Activated T-cell treated with anti-CD3 and anti-CD28 coated beads, Interleukin-2, amount 50 U/mL, for 24 hours (primary cell): Measurements from ENCODE around the gene DNAH6.
"Not testable (repeated sequence)": the region's sequence is repeated elsewhere in the genome, so short reads cannot be mapped to it uniquely, and the experiment has no call there.

Source experiments
- DNase-seq: peaks from one replicate; pipeline ENCODE4 v3.0.0-alpha.2; 2020
- H3K27ac Mint-ChIP-seq: 2 replicates; pipeline ENCODE4 v1.8.0; 2020; ENCODE audit warnings: mild to moderate bottlenecking, mixed read lengths
- H3K27me3 Mint-ChIP-seq: 2 replicates; pipeline ENCODE4 v1.8.0; 2020; ENCODE audit warnings: mixed read lengths
- H3K36me3 Mint-ChIP-seq: 2 replicates; pipeline ENCODE4 v1.8.0; 2020; ENCODE audit warnings: low read depth, mixed read lengths
- H3K4me1 Mint-ChIP-seq: 2 replicates; pipeline ENCODE4 v1.8.0; 2020; ENCODE audit warnings: low read depth, mixed read lengths
- H3K4me3 Mint-ChIP-seq: 2 replicates; pipeline ENCODE4 v1.8.0; 2020; ENCODE audit warnings: mild to moderate bottlenecking, moderate library complexity, mixed read lengths
- H3K9me3 Mint-ChIP-seq: 2 replicates; pipeline ENCODE4 v1.8.0; 2020; ENCODE audit warnings: mixed read lengths

Gene DNAH6

DNA sequence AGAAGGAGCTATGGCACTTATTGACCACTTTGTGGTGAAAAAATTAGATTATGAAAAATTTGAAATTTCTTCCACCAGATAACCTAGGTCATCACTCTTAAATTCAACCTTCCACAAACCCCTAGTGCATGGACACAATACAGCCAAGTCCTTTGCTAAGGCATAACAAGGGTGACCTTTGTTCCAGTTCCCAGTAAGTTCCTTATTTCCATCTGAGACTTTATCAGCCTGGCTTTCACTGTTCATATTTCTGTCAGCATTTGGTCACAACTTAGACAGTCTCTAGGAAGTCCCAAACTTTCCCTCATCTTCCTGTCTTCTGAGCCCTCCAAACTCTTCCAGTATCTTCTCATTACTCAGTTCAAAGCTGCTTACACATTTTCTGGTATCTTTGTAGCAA lies 232.0 kb downstream of the DNAH6 start:
- peaks cover 1% of the 10 kb centered on the region for H3K4me1 Mint-ChIP-seq
- no peak overlapping the region for H3K27ac Mint-ChIP-seq
- no peaks in the 10 kb centered on the region for H3K9me3 Mint-ChIP-seq
- DNase-seq: no peak
- peaks cover 3% of the 10 kb centered on the region for H3K36me3 Mint-ChIP-seq
- no peak overlapping the region for H3K4me3 Mint-ChIP-seq
- H3K27me3 Mint-ChIP-seq: no peaks in the 10 kb centered on the region

DNA sequence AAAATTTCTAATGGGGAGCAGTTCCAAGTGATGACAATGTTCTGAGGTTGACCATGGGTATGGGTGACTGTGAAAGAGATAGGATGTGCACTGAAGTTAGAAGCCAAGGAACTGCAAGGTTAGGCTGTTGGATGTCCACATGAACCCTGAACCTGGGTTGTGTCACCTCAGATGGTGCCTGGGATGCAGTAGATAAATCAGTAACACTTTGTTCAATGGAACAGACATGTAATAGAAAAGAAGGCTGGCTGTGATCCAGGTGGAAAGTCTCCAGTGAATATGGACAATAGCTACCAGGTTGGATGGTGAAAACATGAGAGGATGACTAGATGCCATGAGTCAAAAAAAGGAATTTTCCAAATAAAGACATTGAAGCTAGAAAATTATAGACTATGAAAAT lies 233.1 kb downstream of the DNAH6 start:
- no peak for DNase-seq
- H3K36me3 Mint-ChIP-seq: peaks cover 3% of the 10 kb centered on the region
- no peak overlapping the region for H3K27ac Mint-ChIP-seq
- no peak overlapping the region for H3K4me3 Mint-ChIP-seq
- H3K9me3 Mint-ChIP-seq: no peaks in the 10 kb centered on the region
- no peaks in the 10 kb centered on the region for H3K27me3 Mint-ChIP-seq
- peaks cover 1% of the 10 kb centered on the region for H3K4me1 Mint-ChIP-seq

- Mint-ChIP-seq H3K27me3 (no peaks in the 10 kb centered on the region), H3K27ac (no peak overlapping the region), H3K4me1 (peaks cover 16% of the 10 kb centered on the region), H3K9me3 (peaks cover 6% of the 10 kb centered on the region), H3K4me3 (no peak overlapping the region), H3K36me3 (no peaks in the 10 kb centered on the region)
- no peak for DNase-seq
Observed at GRCh38 chr2:84755096-84755495, 238.8 kb downstream of the DNAH6 start.

- Mint-ChIP-seq H3K4me1 (peaks cover 21% of the 10 kb centered on the region), H3K27ac (no peak overlapping the region), H3K36me3 (no peaks in the 10 kb centered on the region), H3K4me3 (no peak overlapping the region), H3K27me3 (no peaks in the 10 kb centered on the region), H3K9me3 (peaks cover 6% of the 10 kb centered on the region)
- DNase-seq: no peak
Observed at GRCh38 chr2:84757648-84758047, 241.3 kb downstream of the DNAH6 start.

DNA sequence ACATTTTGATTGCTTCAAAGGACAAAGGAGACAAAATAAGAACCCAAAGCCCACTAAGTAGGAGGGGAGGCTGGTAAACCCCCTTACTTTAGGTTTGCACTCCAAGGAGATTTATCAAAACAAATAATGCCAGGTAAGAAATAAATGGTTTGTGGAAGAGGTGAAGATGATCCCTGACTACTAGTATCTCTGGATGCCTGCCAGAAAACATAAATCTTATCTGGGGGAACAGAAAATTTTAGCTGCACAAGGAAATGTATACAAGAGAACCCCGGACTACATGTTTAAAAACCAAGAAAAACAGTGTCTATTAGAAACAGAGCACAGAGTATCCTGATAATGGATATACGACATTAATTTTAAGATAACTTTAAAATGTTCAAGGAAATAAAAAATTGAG lies 250.5 kb downstream of the DNAH6 start:
- H3K9me3 Mint-ChIP-seq: peaks cover 20% of the 10 kb centered on the region
- no peak overlapping the region for H3K27ac Mint-ChIP-seq
- DNase-seq: no peak
- peaks cover 17% of the 10 kb centered on the region for H3K36me3 Mint-ChIP-seq
- H3K27me3 Mint-ChIP-seq: no peaks in the 10 kb centered on the region
- peaks cover 4% of the 10 kb centered on the region for H3K4me1 Mint-ChIP-seq
- no peak overlapping the region for H3K4me3 Mint-ChIP-seq

DNA sequence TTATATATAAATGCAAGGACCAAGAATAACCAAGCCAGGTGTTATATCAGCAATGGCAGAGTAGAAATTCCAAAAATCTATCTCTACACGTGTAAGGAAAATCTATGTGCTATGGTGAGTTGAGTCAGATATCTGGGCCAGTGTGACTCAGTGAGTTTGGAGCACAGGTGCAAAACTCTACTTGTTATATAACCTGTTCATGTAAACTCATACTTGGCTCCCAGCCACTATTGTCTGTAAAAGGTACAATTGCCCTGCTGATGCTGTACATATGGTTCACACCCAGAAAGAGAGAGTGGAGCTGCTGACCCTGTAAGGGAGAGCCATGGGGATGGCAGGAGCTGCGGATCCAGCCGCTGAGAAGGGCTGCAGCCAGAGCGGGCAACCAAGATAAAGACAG lies 252.5 kb downstream of the DNAH6 start:
- Mint-ChIP-seq H3K27ac (no peak overlapping the region), H3K27me3 (no peaks in the 10 kb centered on the region), H3K4me3 (no peak overlapping the region), H3K4me1 (peaks cover 2% of the 10 kb centered on the region), H3K36me3 (peaks cover 19% of the 10 kb centered on the region), H3K9me3 (peaks cover 29% of the 10 kb centered on the region)
- DNase-seq: no peak

- H3K27me3 Mint-ChIP-seq: no peaks in the 10 kb centered on the region
Observed at GRCh38 chr2:84770280-84770679, 254.0 kb downstream of the DNAH6 start.

DNA sequence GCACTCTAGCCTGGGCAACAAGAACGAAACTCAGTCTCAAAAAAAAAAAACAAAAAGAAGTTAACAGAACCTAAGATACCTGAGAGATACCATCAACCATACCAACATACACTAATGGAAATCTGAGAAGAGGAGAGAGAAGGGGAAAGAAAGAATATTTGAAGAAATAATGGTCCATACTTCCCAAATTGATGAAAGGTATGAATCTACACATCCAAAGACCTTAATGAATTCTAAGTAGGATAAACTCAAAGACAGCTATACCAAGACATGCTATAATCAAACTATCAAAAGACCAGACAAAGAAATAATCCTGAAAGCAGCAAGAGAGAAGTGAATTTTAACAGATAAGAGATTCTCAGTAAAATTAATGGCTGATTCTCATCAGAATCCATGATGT lies 255.0 kb downstream of the DNAH6 start:
- Mint-ChIP-seq H3K36me3 (peaks cover 26% of the 10 kb centered on the region), H3K4me3 (no peak overlapping the region), H3K27me3 (no peaks in the 10 kb centered on the region), H3K4me1 (peaks cover 2% of the 10 kb centered on the region), H3K27ac (no peak overlapping the region), H3K9me3 (peaks cover 46% of the 10 kb centered on the region)
- no peak for DNase-seq

More at GRCh38 chr2:84770280-84770679, 254.0 kb downstream of the DNAH6 start:
- peaks cover 2% of the 10 kb centered on the region for H3K4me1 Mint-ChIP-seq
- H3K27ac Mint-ChIP-seq: no peak overlapping the region
- H3K36me3 Mint-ChIP-seq: peaks cover 26% of the 10 kb centered on the region
- DNase-seq: no peak
- H3K9me3 Mint-ChIP-seq: peaks cover 43% of the 10 kb centered on the region
- no peak overlapping the region for H3K4me3 Mint-ChIP-seq

DNA sequence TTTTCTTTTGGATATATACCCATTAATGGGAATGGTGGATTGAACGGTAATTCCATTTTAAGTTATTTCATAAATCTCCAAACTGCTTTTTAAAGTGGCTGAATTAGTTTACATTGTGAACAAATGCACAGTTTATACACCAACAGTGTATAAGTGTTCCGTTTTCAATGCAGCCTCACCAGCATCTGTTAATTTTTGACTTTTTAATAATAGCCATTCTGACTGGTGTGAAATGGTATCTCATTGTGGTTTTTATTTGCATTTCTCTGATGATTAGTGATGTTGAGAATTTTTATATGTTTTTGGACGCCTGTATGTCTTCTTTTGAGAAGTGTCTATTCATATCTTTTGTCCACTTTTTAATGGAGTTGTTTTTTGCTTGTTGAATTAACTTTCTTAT lies 257.3 kb downstream of the DNAH6 start:
- not testable (repeated sequence) for H3K27ac Mint-ChIP-seq, H3K4me3 Mint-ChIP-seq, H3K4me1 Mint-ChIP-seq, H3K27me3 Mint-ChIP-seq, DNase-seq
- peaks cover 26% of the 10 kb centered on the region for H3K36me3 Mint-ChIP-seq
- H3K9me3 Mint-ChIP-seq: peaks cover 54% of the 10 kb centered on the region

GRCh38 chr2:84776011-84776410 lies 259.7 kb downstream of the DNAH6 start:
- DNase-seq: no peak
- peaks cover 16% of the 10 kb centered on the region for H3K36me3 Mint-ChIP-seq
- H3K4me3 Mint-ChIP-seq: no peak overlapping the region
- no peak overlapping the region for H3K27ac Mint-ChIP-seq
- peaks cover 26% of the 10 kb centered on the region for H3K4me1 Mint-ChIP-seq
- H3K27me3 Mint-ChIP-seq: no peaks in the 10 kb centered on the region
- peaks cover 45% of the 10 kb centered on the region for H3K9me3 Mint-ChIP-seq

- Mint-ChIP-seq H3K9me3 (peaks cover 26% of the 10 kb centered on the region), H3K4me3 (no peak overlapping the region), H3K4me1 (peaks cover 56% of the 10 kb centered on the region), H3K27me3 (no peaks in the 10 kb centered on the region), H3K36me3 (peaks cover 7% of the 10 kb centered on the region), H3K27ac (peak overlapping the region; percentile 44)
- no peak for DNase-seq
Observed at GRCh38 chr2:84778911-84779690, 262.8 kb downstream of the DNAH6 start.

- Mint-ChIP-seq H3K27me3 (no peaks in the 10 kb centered on the region), H3K4me3 (no peak overlapping the region), H3K9me3 (peaks cover 19% of the 10 kb centered on the region), H3K4me1 (peaks cover 63% of the 10 kb centered on the region), H3K27ac (peak overlapping the region; percentile 44), H3K36me3 (peaks cover 3% of the 10 kb centered on the region)
- DNase-seq: no peak
Observed at GRCh38 chr2:84779781-84780180, 263.5 kb downstream of the DNAH6 start.

DNA sequence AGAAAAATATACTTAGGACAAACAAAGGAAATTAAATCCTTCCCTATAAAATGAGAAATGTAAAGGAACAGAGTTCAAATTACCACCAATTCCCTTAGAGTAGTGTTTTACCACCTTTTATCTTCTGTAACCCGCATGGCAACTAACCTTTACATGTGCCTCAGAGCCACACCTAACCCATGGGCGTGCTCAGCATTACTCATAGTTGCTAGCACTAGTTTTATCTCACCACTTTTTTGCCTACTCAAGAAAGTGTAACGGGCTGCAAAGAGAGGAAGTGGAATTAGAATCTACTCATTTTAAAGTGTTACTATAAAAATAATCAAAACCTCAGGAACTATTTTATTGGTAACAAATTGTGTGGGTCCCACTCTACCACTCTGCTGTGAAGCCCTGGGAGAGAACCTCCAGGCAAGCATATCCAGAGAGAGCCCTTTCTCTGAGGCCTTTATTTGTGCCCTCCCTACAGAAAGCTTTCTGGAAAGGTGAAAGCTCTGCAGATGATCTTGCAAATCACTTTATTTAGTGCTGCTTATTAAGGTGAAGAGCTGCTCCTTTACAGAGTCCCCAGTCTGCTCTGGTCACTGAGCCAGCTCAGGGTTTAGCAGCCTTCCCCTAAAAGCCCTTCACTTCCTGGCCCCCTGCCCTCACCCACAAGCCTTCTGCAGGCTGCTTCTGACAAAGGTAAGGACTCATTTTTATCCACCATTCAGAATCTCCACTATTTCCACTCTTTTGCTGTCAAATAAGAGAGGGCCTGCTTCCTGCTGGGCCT lies 265.8 kb downstream of the DNAH6 start:
- Mint-ChIP-seq H3K27me3 (no peaks in the 10 kb centered on the region), H3K9me3 (peaks cover 7% of the 10 kb centered on the region), H3K4me1 (peaks cover 69% of the 10 kb centered on the region), H3K4me3 (peak overlapping the region; percentile 16), H3K27ac (peak overlapping the region; percentile 89), H3K36me3 (no peaks in the 10 kb centered on the region)
- DNase-seq: peak; percentile 50

- H3K4me3 Mint-ChIP-seq: peak overlapping the region; percentile 42
- H3K27me3 Mint-ChIP-seq: no peaks in the 10 kb centered on the region
- peaks cover 69% of the 10 kb centered on the region for H3K4me1 Mint-ChIP-seq
- DNase-seq: no peak
- H3K36me3 Mint-ChIP-seq: no peaks in the 10 kb centered on the region
- peak overlapping the region; percentile 89 for H3K27ac Mint-ChIP-seq
- peaks cover 2% of the 10 kb centered on the region for H3K9me3 Mint-ChIP-seq
Observed at GRCh38 chr2:84782717-84783442, 266.6 kb downstream of the DNAH6 start.
